ENCODE results near the gene TGFBI.

DNA sequence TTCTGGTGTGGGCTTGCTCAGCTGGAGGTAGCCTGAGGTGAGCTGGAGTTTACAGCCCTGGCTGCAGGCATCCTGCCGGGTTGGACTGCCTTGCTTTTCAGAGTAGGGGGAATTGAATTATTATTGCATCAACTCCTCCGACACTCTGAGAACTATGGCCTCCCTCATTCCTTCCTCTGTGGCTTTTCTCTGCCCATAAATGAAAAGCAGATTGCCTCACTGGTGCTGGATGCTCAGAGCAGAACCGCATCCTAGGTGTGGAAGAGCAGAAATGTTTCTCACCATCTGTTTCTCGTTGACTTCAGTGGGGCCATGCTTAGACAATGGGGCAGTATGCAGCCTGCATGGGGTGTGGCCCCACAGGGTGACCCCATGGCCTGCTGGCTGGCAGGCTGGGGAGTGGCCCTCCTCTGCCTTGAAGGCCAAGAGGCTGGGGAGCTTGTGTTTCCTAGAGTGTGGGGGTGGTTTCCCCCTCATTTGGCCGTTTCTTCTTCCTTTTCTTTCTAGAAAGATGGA lies 27.3 kb upstream of the TGFBI start:
- TF ChIP-seq, protein P1, sequence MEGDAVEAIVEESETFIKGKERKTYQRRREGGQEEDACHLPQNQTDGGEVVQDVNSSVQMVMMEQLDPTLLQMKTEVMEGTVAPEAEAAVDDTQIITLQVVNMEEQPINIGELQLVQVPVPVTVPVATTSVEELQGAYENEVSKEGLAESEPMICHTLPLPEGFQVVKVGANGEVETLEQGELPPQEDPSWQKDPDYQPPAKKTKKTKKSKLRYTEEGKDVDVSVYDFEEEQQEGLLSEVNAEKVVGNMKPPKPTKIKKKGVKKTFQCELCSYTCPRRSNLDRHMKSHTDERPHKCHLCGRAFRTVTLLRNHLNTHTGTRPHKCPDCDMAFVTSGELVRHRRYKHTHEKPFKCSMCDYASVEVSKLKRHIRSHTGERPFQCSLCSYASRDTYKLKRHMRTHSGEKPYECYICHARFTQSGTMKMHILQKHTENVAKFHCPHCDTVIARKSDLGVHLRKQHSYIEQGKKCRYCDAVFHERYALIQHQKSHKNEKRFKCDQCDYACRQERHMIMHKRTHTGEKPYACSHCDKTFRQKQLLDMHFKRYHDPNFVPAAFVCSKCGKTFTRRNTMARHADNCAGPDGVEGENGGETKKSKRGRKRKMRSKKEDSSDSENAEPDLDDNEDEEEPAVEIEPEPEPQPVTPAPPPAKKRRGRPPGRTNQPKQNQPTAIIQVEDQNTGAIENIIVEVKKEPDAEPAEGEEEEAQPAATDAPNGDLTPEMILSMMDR (IDR thresholded peaks at IDR 0.05): no peak
- TF ChIP-seq POLR2A (IDR thresholded peaks at IDR 0.05): no peak

Measured in thyroid gland (tissue), 4 donors.